MV-4-11 (cell line): ENCODE data around the gene CD63.

Source experiments
- DNase-seq: peaks from one replicate; lab custom pipeline; 2025; lab: John Stamatoyannopoulos, UW

The CD63 gene

GRCh38 chr12:55686366-55687010, 42.3 kb downstream of the CD63 start:
- DNase-seq = no peak

- no peak for DNase-seq
Observed at GRCh38 chr12:55685671-55686070, 43.1 kb downstream of the CD63 start.

- no peak for DNase-seq
Observed at GRCh38 chr12:55684761-55685370, 43.9 kb downstream of the CD63 start.

- no peak for DNase-seq
Observed at GRCh38 chr12:55683676-55684075, 45.1 kb downstream of the CD63 start.

GRCh38 chr12:55682087-55682796, 46.6 kb downstream of the CD63 start:
- no peak for DNase-seq

GRCh38 chr12:55681142-55682077, 47.4 kb downstream of the CD63 start:
- DNase-seq = peak; percentile 78

GRCh38 chr12:55679691-55680090, 49.1 kb downstream of the CD63 start:
- no peak for DNase-seq

- peak; percentile 97 for DNase-seq
Observed at GRCh38 chr12:55676707-55677106, 52.1 kb downstream of the CD63 start.

GRCh38 chr12:55675666-55676065, 53.1 kb downstream of the CD63 start:
- DNase-seq = peak; percentile 35
